ENCODE results near the gene SERPINA12.

DNA sequence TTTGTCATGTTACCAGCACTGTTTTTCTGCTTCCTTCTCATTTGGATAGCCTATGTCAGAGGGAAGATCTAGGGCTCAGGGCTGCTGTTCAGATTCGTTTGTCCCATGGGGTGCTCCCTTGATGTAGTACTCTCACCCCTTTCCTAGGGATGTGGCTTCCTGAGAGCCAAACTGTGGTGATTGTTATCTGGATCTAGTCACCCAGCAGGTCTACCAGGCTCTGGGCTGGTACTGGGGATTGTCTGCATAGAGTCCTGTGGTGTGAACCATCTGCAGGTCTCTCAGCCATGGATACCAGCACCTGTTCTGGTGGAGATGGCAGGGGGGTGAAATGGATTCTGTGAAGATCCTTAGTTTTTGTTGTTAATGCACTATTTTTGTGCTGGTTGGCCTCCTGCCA lies 51.2 kb downstream of the SERPINA12 start:
- no peak for TF ChIP-seq POLR2A (IDR thresholded peaks at IDR 0.05)
- TF ChIP-seq, protein P1, sequence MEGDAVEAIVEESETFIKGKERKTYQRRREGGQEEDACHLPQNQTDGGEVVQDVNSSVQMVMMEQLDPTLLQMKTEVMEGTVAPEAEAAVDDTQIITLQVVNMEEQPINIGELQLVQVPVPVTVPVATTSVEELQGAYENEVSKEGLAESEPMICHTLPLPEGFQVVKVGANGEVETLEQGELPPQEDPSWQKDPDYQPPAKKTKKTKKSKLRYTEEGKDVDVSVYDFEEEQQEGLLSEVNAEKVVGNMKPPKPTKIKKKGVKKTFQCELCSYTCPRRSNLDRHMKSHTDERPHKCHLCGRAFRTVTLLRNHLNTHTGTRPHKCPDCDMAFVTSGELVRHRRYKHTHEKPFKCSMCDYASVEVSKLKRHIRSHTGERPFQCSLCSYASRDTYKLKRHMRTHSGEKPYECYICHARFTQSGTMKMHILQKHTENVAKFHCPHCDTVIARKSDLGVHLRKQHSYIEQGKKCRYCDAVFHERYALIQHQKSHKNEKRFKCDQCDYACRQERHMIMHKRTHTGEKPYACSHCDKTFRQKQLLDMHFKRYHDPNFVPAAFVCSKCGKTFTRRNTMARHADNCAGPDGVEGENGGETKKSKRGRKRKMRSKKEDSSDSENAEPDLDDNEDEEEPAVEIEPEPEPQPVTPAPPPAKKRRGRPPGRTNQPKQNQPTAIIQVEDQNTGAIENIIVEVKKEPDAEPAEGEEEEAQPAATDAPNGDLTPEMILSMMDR (IDR thresholded peaks at IDR 0.05) = no peak
- TF ChIP-seq POLR2AphosphoS5 (IDR thresholded peaks at IDR 0.05) = no peak
